ENCODE measurements around the gene AKAP1. TPM values are rescaled to one million over a fixed set of nuclear protein-coding genes. Genes with fewer than 3 reads are reported as not detected.

Gene AKAP1
- polyA plus RNA-seq, 1 donor from 2014 or later: 38.7 TPM

DNA sequence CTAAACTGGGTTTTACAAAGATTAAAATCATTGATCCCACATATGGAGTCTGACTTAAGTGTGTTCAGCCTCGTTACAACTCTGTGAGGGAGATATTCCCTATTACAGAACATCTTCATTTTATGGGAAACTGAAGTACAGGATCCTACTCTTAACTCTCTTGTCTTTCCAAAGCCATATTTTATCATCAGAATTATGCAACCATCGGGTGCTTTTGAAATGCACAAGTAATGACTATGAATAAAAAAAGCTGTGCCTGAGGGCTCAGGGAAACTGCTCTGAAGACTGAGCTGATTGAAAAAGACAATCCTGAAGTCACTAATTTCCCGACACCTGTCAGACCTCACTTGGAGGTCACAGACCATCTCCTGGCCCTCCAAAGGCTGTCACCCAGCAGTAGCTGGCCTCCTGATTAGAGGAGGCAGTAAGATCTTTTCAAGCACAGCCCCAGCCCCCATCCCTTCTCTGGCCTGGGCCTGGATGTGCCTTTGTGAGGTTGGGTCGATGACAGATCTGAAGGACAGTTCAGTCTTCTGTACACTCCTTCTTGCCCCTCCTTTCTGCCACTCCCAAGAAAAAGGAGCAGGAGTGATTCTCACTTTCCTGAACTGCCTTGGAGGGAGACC lies 5.6 kb downstream of the AKAP1 start:
- H2AFZ ChIP-seq (ENCODE audit: low read depth, low read length): no peak overlapping the region
- H3K27me3 ChIP-seq (ENCODE audit: insufficient read depth, low read depth, low read length): peaks cover 3% of the 10 kb centered on the region
- H3K9me2 ChIP-seq (ENCODE audit: insufficient read depth, low read length): no peaks in the 10 kb centered on the region
- H3K36me3 ChIP-seq (ENCODE audit: insufficient read depth, low read length): no peaks in the 10 kb centered on the region
- no peaks in the 10 kb centered on the region for H3K9me3 ChIP-seq (ENCODE audit: low read length)
- no peaks in the 10 kb centered on the region for H4K20me1 ChIP-seq (ENCODE audit: insufficient read depth)
- no peak overlapping the region for H3K27ac ChIP-seq (ENCODE audit: low read length)
- H3K79me2 ChIP-seq (replicated peaks; ENCODE audit: insufficient read depth, low read length): peaks cover 22% of the 10 kb centered on the region
- H3K4me3 ChIP-seq (ENCODE audit: low read length): no peak overlapping the region
- H3K9ac ChIP-seq (ENCODE audit: low read length): no peak overlapping the region
- TF ChIP-seq CTCF (IDR thresholded peaks at IDR 0.05; ENCODE audit: poor library complexity, severe bottlenecking) (no peak), SMC3 (conservative IDR thresholded peaks at IDR 0.05; ENCODE audit: poor library complexity) (no peak), RAD21 (conservative IDR thresholded peaks at IDR 0.05) (no peak), REST (IDR thresholded peaks at IDR 0.05; ENCODE audit: borderline replicate concordance) (no peak), POLR2AphosphoS5 (IDR thresholded peaks at IDR 0.05) (no peak), MXI1 (conservative IDR thresholded peaks at IDR 0.05; ENCODE audit: poor library complexity, severe bottlenecking) (no peak), TAF1 (IDR thresholded peaks at IDR 0.05; ENCODE audit: low read depth) (no peak), EP300 (conservative IDR thresholded peaks at IDR 0.05; ENCODE audit: poor library complexity, severe bottlenecking) (no peak), EZH2 (IDR thresholded peaks at IDR 0.05; ENCODE audit: borderline replicate concordance, insufficient read depth, low read length, poor library complexity, severe bottlenecking) (no peak)
- no peak overlapping the region for H3K4me2 ChIP-seq (ENCODE audit: low read length)
- H3F3A ChIP-seq (ENCODE audit: insufficient read depth, low read length, poor library complexity, severe bottlenecking): no peaks in the 10 kb centered on the region

GRCh38 chr17:57091186-57091618 lies 6.2 kb downstream of the AKAP1 start:
- H4K20me1 ChIP-seq (ENCODE audit: insufficient read depth): no peaks in the 10 kb centered on the region

More at GRCh38 chr17:57091186-57091618, 6.2 kb downstream of the AKAP1 start:
- Histone ChIP-seq H3K9me3 (ENCODE audit: low read length) (no peaks in the 10 kb centered on the region), H3K27me3 (ENCODE audit: insufficient read depth, low read depth, low read length) (no peaks in the 10 kb centered on the region), H3K9ac (ENCODE audit: low read length) (no peak overlapping the region), H2AFZ (ENCODE audit: low read depth, low read length) (no peak overlapping the region), H3K4me2 (ENCODE audit: low read length) (no peak overlapping the region), H3K27ac (ENCODE audit: low read length) (no peak overlapping the region), H3K36me3 (ENCODE audit: insufficient read depth, low read length) (no peaks in the 10 kb centered on the region), H3K9me2 (ENCODE audit: insufficient read depth, low read length) (no peaks in the 10 kb centered on the region), H3K4me3 (ENCODE audit: low read length) (no peak overlapping the region), H3F3A (ENCODE audit: insufficient read depth, low read length, poor library complexity, severe bottlenecking) (no peaks in the 10 kb centered on the region), H3K79me2 (replicated peaks; ENCODE audit: insufficient read depth, low read length) (peaks cover 22% of the 10 kb centered on the region)
- TF ChIP-seq EP300 (conservative IDR thresholded peaks at IDR 0.05; ENCODE audit: poor library complexity, severe bottlenecking) (no peak), EZH2 (IDR thresholded peaks at IDR 0.05; ENCODE audit: borderline replicate concordance, insufficient read depth, low read length, poor library complexity, severe bottlenecking) (no peak), CTCF (IDR thresholded peaks at IDR 0.05; ENCODE audit: poor library complexity, severe bottlenecking) (no peak), MXI1 (conservative IDR thresholded peaks at IDR 0.05; ENCODE audit: poor library complexity, severe bottlenecking) (no peak), SMC3 (conservative IDR thresholded peaks at IDR 0.05; ENCODE audit: poor library complexity) (no peak), POLR2AphosphoS5 (IDR thresholded peaks at IDR 0.05) (no peak), TAF1 (IDR thresholded peaks at IDR 0.05; ENCODE audit: low read depth) (no peak), REST (IDR thresholded peaks at IDR 0.05; ENCODE audit: borderline replicate concordance) (no peak), RAD21 (conservative IDR thresholded peaks at IDR 0.05) (no peak)
